H9 (cell line): ENCODE measurements around the gene ITPA. TPM values are rescaled to one million over a fixed set of nuclear protein-coding genes. Genes with fewer than 3 reads are reported as not detected.

ENCODE experiments used
- DNase-seq: peaks from one replicate; pipeline ENCODE4 v3.0.0-alpha.2; 2017
- H2AFZ ChIP-seq: one replicate; pipeline ENCODE4 v1.6.1; 2013; ENCODE audit warnings: mild to moderate bottlenecking, low read length, control low read depth, moderate library complexity
- H2AK5ac ChIP-seq: 2 replicates; pipeline ENCODE4 v1.6.1; 2013; ENCODE audit warnings: low read length, control low read depth, mixed read lengths; ENCODE audit not compliant: insufficient read length
- H2BK120ac ChIP-seq: one replicate; pipeline ENCODE4 v1.6.1; 2013; ENCODE audit warnings: low read depth, mild to moderate bottlenecking, low read length, control low read depth, inconsistent platforms; ENCODE audit not compliant: poor library complexity, severe bottlenecking
- H2BK12ac ChIP-seq: 2 replicates; pipeline ENCODE4 v1.6.1; 2013; ENCODE audit warnings: low read length, control low read depth, mixed read lengths, low read depth; ENCODE audit not compliant: insufficient read length
- H2BK15ac ChIP-seq: 2 replicates; pipeline ENCODE4 v1.6.1; 2013; ENCODE audit warnings: low read depth, low read length, control low read depth
- H2BK20ac ChIP-seq: one replicate; pipeline ENCODE4 v1.6.1; 2013; ENCODE audit warnings: low read depth, mild to moderate bottlenecking, low read length, control low read depth, inconsistent platforms; ENCODE audit not compliant: poor library complexity, severe bottlenecking
- H2BK5ac ChIP-seq: 2 replicates; pipeline ENCODE4 v1.6.1; 2013; ENCODE audit warnings: low read length, control low read depth, mixed read lengths; ENCODE audit not compliant: insufficient read length
- H3K14ac ChIP-seq: 2 replicates; pipeline ENCODE4 v1.6.1; 2013; ENCODE audit warnings: low read length, control low read depth; ENCODE audit not compliant: insufficient read depth
- H3K18ac ChIP-seq: 2 replicates; pipeline ENCODE4 v1.6.1; 2013; ENCODE audit warnings: low read depth, mild to moderate bottlenecking, mixed read lengths, low read length, control low read depth; ENCODE audit not compliant: insufficient read length
- H3K23ac ChIP-seq: 2 replicates; pipeline ENCODE4 v1.6.1; 2013; ENCODE audit warnings: low read length, control low read depth, mixed read lengths, low read depth; ENCODE audit not compliant: insufficient read length
- H3K23me2 ChIP-seq: 2 replicates; pipeline ENCODE4 v1.6.1; 2013; ENCODE audit warnings: low read depth, mild to moderate bottlenecking, mixed read lengths, low read length, control low read depth; ENCODE audit not compliant: insufficient read length, poor library complexity, severe bottlenecking
- H3K27ac ChIP-seq: 2 replicates; pipeline ENCODE4 v1.5.1; 2013; ENCODE audit warnings: low read length, control low read depth, mixed read lengths, low read depth; ENCODE audit not compliant: insufficient read length
- H3K27me3 ChIP-seq: 2 replicates; pipeline ENCODE4 v1.6.1; 2013; ENCODE audit warnings: low read length, control low read depth, inconsistent platforms; ENCODE audit not compliant: insufficient read depth
- H3K4ac ChIP-seq: 2 replicates; pipeline ENCODE4 v1.6.1; 2013; ENCODE audit warnings: low read depth, mild to moderate bottlenecking, control low read depth, inconsistent platforms, low read length, moderate library complexity
- H3K4me1 ChIP-seq: 2 replicates; pipeline ENCODE4 v1.6.1; 2013; ENCODE audit warnings: low read length, control low read depth, inconsistent platforms; ENCODE audit not compliant: insufficient read depth
- H3K4me2 ChIP-seq: 2 replicates; pipeline ENCODE4 v1.6.1; 2013; ENCODE audit warnings: low read length, control low read depth, mixed read lengths; ENCODE audit not compliant: insufficient read length, insufficient read depth
- H3K56ac ChIP-seq: 2 replicates; pipeline ENCODE4 v1.6.1; 2013; ENCODE audit warnings: low read depth, mild to moderate bottlenecking, mixed read lengths, low read length, control low read depth; ENCODE audit not compliant: insufficient read length
- H3K79me1 ChIP-seq: 2 replicates; pipeline ENCODE4 v1.6.1; 2013; ENCODE audit warnings: low read depth, mild to moderate bottlenecking, moderate library complexity, low read length, control low read depth, inconsistent platforms; ENCODE audit not compliant: insufficient read depth, poor library complexity, severe bottlenecking
- H3K79me2 ChIP-seq: 2 replicates; pipeline ENCODE4 v1.6.1; 2013; ENCODE audit warnings: low read length, control low read depth, inconsistent platforms; ENCODE audit not compliant: insufficient read depth
- H3K9ac ChIP-seq: 2 replicates; pipeline ENCODE4 v1.6.1; 2013; ENCODE audit warnings: low read length, control low read depth, mixed read lengths; ENCODE audit not compliant: insufficient read length; ENCODE audit errors: extremely low read depth
- H3K9me3 ChIP-seq: one replicate; pipeline ENCODE4 v1.6.1; 2013; ENCODE audit warnings: low read depth, low read length, inconsistent platforms; ENCODE audit not compliant: control insufficient read depth
- H3T11ph ChIP-seq: one replicate; pipeline ENCODE4 v1.6.1; 2013; ENCODE audit warnings: mild to moderate bottlenecking, low read length, control low read depth, inconsistent platforms
- H4K20me1 ChIP-seq: one replicate; pipeline ENCODE4 v1.6.1; 2013; ENCODE audit not compliant: control insufficient read depth, insufficient read length, insufficient read depth
- H4K5ac ChIP-seq: 2 replicates; pipeline ENCODE4 v1.6.1; 2013; ENCODE audit warnings: low read depth, mild to moderate bottlenecking, mixed read lengths, low read length, control low read depth; ENCODE audit not compliant: insufficient read length
- H4K8ac ChIP-seq: replicated peaks from 2 replicates; pipeline ENCODE4 v1.6.1; 2013; ENCODE audit warnings: low read length, control low read depth, mixed read lengths, low read depth; ENCODE audit not compliant: insufficient read length
- H4K91ac ChIP-seq: 2 replicates; pipeline ENCODE4 v1.6.1; 2013; ENCODE audit warnings: low read depth, mild to moderate bottlenecking, moderate library complexity, mixed read lengths, low read length, control low read depth; ENCODE audit not compliant: insufficient read length
- H3K27ac Mint-ChIP-seq, 3 experiments: 2 replicates in 2 of 3; 3 replicates in 1 of 3; pipeline ENCODE4 v1.8.0; 2020 to 2021; ENCODE audit warnings: mixed read lengths in 3 of 3, mild to moderate bottlenecking in 1 of 3, moderate library complexity in 1 of 3
- H3K27me3 Mint-ChIP-seq: 2 replicates; pipeline ENCODE4 v1.8.0; 2021; ENCODE audit warnings: low read depth, mild to moderate bottlenecking, moderate library complexity, mixed read lengths
- H3K36me3 Mint-ChIP-seq, 3 experiments: 2 replicates in 2 of 3; 3 replicates in 1 of 3; pipeline ENCODE4 v1.8.0; 2020 to 2021; ENCODE audit warnings: low read depth in 3 of 3, mixed read lengths in 3 of 3; ENCODE audit not compliant: insufficient read depth in 1 of 3
- H3K4me1 Mint-ChIP-seq, 2 experiments: 2 replicates each; pipeline ENCODE4 v1.8.0; 2020; ENCODE audit warnings: mixed read lengths in 2 of 2
- H3K4me3 Mint-ChIP-seq, 2 experiments: 2 replicates in 1 of 2; 3 replicates in 1 of 2; pipeline ENCODE4 v1.8.0; 2020 to 2021; ENCODE audit warnings: mild to moderate bottlenecking in 2 of 2, mixed read lengths in 2 of 2, moderate library complexity in 1 of 2
- H3K9me3 Mint-ChIP-seq, 2 experiments: 2 replicates in 1 of 2; 3 replicates in 1 of 2; pipeline ENCODE4 v1.8.0; 2020; ENCODE audit warnings: mild to moderate bottlenecking in 2 of 2, mixed read lengths in 2 of 2, moderate library complexity in 1 of 2
- WGBS: extraction: QIAGEN DNeasy Blood & Tissue Kit; methylation state at CpG from one replicate; pipeline ENCODE4 v1.1.7; 2013; ENCODE audit warnings: missing lambda C conversion rate, low lambda C conversion rate, mixed read lengths; ENCODE audit not compliant: insufficient read length; ENCODE audit errors: extremely low coverage; 5-methylcytosine and 5-hydroxymethylcytosine counted together
- total RNA-seq: library from RNA; stranded (reverse); gene quantifications from 2 replicates; pipeline ENCODE4 v1.2.1, GENCODE V29; 2021
- TF ChIP-seq, protein P1 (sequence below): fragments of 200-600 bp; sonication (generic); conservative IDR thresholded peaks from 3 replicates; pipeline ENCODE4 v1.8.0; 2021; ENCODE audit warnings: antibody characterized with exemption, mild to moderate bottlenecking

The ITPA gene
- total RNA-seq, 1 experiment from 2014 or later: 74.5 TPM

GRCh38 chr20:3240776-3241363 is 31.6 kb downstream of the ITPA start:
- Mint-ChIP-seq H3K4me1 (peaks cover 16 to 22% of the 10 kb centered on the region in 2 experiments), H3K27me3 (peaks cover 66% of the 10 kb centered on the region), H3K9me3 (no peaks in the 10 kb centered on the region; a peak in 1 of 5 replicates), H3K4me3 (peak overlapping the region; percentile 88 to 95; a peak in 4 of 5 replicates), H3K27ac (no peak overlapping the region), H3K36me3 (peaks cover 0 to 5% (median 4%) of the 10 kb centered on the region in 3 experiments; a peak in 1 of 7 replicates)
- no peak overlapping the region for H4K91ac ChIP-seq
- DNase-seq: no peak
- no peak overlapping the region for H2AFZ ChIP-seq
- peaks cover 18% of the 10 kb centered on the region for H3K23me2 ChIP-seq
- WGBS: no CpG with 5 or more reads among the region's 15 CpGs
- no peaks in the 10 kb centered on the region for H3K79me1 ChIP-seq
- no peak overlapping the region for H2AK5ac ChIP-seq
- no peak overlapping the region for H3K56ac ChIP-seq
- H3K4me1 ChIP-seq: no peaks in the 10 kb centered on the region; the same call in 1 of the 2 replicates
- no peak overlapping the region for H2BK20ac ChIP-seq
- H3K9me3 ChIP-seq: no peaks in the 10 kb centered on the region
- no peaks in the 10 kb centered on the region for H4K20me1 ChIP-seq
- H3K14ac ChIP-seq: no peak overlapping the region
- H3T11ph ChIP-seq: no peak overlapping the region
- no peak overlapping the region for H3K23ac ChIP-seq
- no peak overlapping the region for H3K9ac ChIP-seq
- no peak overlapping the region for H2BK5ac ChIP-seq
- H3K4me2 ChIP-seq: peak overlapping the region; percentile 52
- H3K4ac ChIP-seq: no peak overlapping the region
- H3K18ac ChIP-seq: no peak overlapping the region
- peaks cover 18% of the 10 kb centered on the region; the same call in 1 of the 2 replicates for H3K27me3 ChIP-seq
- no peak overlapping the region for H3K27ac ChIP-seq
- H3K79me2 ChIP-seq: no peaks in the 10 kb centered on the region
- no peak overlapping the region for H2BK12ac ChIP-seq
- TF ChIP-seq, protein P1, sequence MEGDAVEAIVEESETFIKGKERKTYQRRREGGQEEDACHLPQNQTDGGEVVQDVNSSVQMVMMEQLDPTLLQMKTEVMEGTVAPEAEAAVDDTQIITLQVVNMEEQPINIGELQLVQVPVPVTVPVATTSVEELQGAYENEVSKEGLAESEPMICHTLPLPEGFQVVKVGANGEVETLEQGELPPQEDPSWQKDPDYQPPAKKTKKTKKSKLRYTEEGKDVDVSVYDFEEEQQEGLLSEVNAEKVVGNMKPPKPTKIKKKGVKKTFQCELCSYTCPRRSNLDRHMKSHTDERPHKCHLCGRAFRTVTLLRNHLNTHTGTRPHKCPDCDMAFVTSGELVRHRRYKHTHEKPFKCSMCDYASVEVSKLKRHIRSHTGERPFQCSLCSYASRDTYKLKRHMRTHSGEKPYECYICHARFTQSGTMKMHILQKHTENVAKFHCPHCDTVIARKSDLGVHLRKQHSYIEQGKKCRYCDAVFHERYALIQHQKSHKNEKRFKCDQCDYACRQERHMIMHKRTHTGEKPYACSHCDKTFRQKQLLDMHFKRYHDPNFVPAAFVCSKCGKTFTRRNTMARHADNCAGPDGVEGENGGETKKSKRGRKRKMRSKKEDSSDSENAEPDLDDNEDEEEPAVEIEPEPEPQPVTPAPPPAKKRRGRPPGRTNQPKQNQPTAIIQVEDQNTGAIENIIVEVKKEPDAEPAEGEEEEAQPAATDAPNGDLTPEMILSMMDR: no peak
- no peak overlapping the region for H2BK15ac ChIP-seq
- no peak overlapping the region for H2BK120ac ChIP-seq
- no peak overlapping the region for H4K5ac ChIP-seq
- H4K8ac ChIP-seq: no peak overlapping the region
